NT2/D1 (cell line): Measurements from ENCODE around the gene LCE1C.

Source experiments
- SUZ12 ChIP-seq: IDR thresholded peaks from 2 replicates; pipeline ENCODE4 v1.6.1; 2011; ENCODE audit not compliant: insufficient read length, insufficient read depth; ENCODE audit errors: extremely low read depth
- YY1 ChIP-seq: IDR thresholded peaks from 2 replicates; pipeline ENCODE4 v1.6.1; 2011; ENCODE audit not compliant: insufficient read length, insufficient read depth
- ZNF274 ChIP-seq: IDR thresholded peaks from 2 replicates; pipeline ENCODE4 v1.6.1; 2011; ENCODE audit warnings: mild to moderate bottlenecking, low read depth, low read length

DNA sequence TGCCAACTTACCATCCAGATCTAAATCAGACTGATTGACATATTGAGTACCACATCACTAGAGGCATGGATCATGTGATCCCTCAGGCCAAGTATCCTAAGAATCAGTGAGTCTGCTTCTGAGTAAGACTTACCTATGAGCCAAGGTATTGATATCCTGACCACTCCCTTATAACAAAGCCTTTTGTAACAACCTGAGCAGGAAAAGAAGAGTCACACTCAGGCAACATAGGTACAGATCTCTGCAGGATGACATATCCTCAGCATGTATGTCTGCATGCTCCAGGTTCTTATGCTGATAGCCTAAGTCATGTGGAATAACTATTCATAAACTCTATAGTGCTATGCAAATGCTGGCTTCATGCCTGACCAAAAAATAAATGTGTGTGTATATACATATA, 18.5 kb upstream of the LCE1C start:
- TF ChIP-seq ZNF274 (no peak), YY1 (no peak), SUZ12 (no peak)
